HG02885 (cell line): ENCODE results near the gene MBTPS1.
A peak's percentile ranks its signal among the peaks of the same experiment; 100 is the strongest.

Experiments used
- ATAC-seq: cut with Tn5 transposase; IDR thresholded peaks from one replicate; pipeline ENCODE4 v1.9.1; 2021; ENCODE audit warnings: mild to moderate bottlenecking; ENCODE audit not compliant: unreplicated experiment, poor library complexity

Gene MBTPS1

GRCh38 chr16:84016477-84016876 is 100.3 kb downstream of the MBTPS1 start:
- no peak for ATAC-seq

- ATAC-seq = no peak
Observed at GRCh38 chr16:84015399-84015798, 101.3 kb downstream of the MBTPS1 start.

GRCh38 chr16:84014570-84015327 is 102.0 kb downstream of the MBTPS1 start:
- ATAC-seq = no peak

GRCh38 chr16:84013787-84014569 is 102.8 kb downstream of the MBTPS1 start:
- ATAC-seq = peak; percentile 83

GRCh38 chr16:84009282-84009681 is 107.5 kb downstream of the MBTPS1 start:
- ATAC-seq = no peak

- no peak for ATAC-seq
Observed at GRCh38 chr16:84007965-84008364, 108.8 kb downstream of the MBTPS1 start.

GRCh38 chr16:84007520-84007919 is 109.2 kb downstream of the MBTPS1 start:
- no peak for ATAC-seq

- ATAC-seq = no peak
Observed at GRCh38 chr16:84005391-84005790, 111.4 kb downstream of the MBTPS1 start.

- no peak for ATAC-seq
Observed at GRCh38 chr16:84004442-84004841, 112.3 kb downstream of the MBTPS1 start.
